Activated CD4-positive, alpha-beta T cell treated with anti-CD3 and anti-CD28 coated beads for 36 hours (primary cell): ENCODE results near the gene AWAT1. TPM values are rescaled to one million over a fixed set of nuclear protein-coding genes. Genes with fewer than 3 reads are reported as not detected.
"Not testable (repeated sequence)": the region's sequence is repeated elsewhere in the genome, so short reads cannot be mapped to it uniquely, and the experiment has no call there.

Experiments
- ATAC-seq: fragments of 200-7000 bp; cut with Tn5 transposase; one replicate; pipeline ENCODE4 v1.10.0; 2021; ENCODE audit warnings: mild to moderate bottlenecking, moderate library complexity
- CTCF ChIA-PET: fragments of 350-600 bp; sonication (Branson Sonifier 250); formaldehyde crosslinking; loops from one replicate; lab custom pipeline; 2021; ENCODE audit warnings: antibody characterized with exemption; lab: Charles Lee
- POLR2A ChIA-PET: fragments of 350-600 bp; sonication (Branson Sonifier 250); formaldehyde crosslinking; loops from one replicate; lab custom pipeline; 2021; ENCODE audit warnings: antibody characterized with exemption, inconsistent platforms; lab: Charles Lee
- DNase-seq: peaks from one replicate; pipeline ENCODE4 v3.0.0-alpha.2; 2020
- H3K27ac Mint-ChIP-seq: one replicate; pipeline ENCODE4 v1.8.0; 2021; ENCODE audit warnings: mixed read lengths
- H3K27me3 Mint-ChIP-seq: one replicate; pipeline ENCODE4 v1.8.0; 2021; ENCODE audit warnings: mixed read lengths
- H3K36me3 Mint-ChIP-seq: one replicate; pipeline ENCODE4 v1.8.0; 2021; ENCODE audit warnings: low read depth, mixed read lengths
- H3K4me1 Mint-ChIP-seq: one replicate; pipeline ENCODE4 v1.8.0; 2021; ENCODE audit warnings: mixed read lengths
- H3K4me3 Mint-ChIP-seq: one replicate; pipeline ENCODE4 v1.8.0; 2021; ENCODE audit warnings: mild to moderate bottlenecking, moderate library complexity, mixed read lengths
- H3K9me3 Mint-ChIP-seq: one replicate; pipeline ENCODE4 v1.8.0; 2021; ENCODE audit warnings: low read depth, mixed read lengths
- intact Hi-C, 2 experiments: fragments of 100-400 bp; cut with DNase I in 1 of 2; cut with micrococcal nuclease in 1 of 2; formaldehyde crosslinking; loops; one replicate each; pipeline versions ENCODE4 v1.14.2 to v1.15.1; 2022 to 2024; cut with DNase I, micrococcal nuclease
- total RNA-seq, 2 experiments: library from RNA; stranded (reverse); gene quantifications; one replicate each; pipeline ENCODE4 v1.2.3, GENCODE V29; 2021

The AWAT1 gene
- total RNA-seq, 2 experiments from 2014 or later, result not detected

GRCh38 chrX:70262952-70263567, 28.6 kb downstream of the AWAT1 start:
- ChIA-PET POLR2A (no interaction called here), CTCF (interaction anchor here (0.6 to 1.6 kb wide), 6 partner anchors 10 to 115 kb away, joined by 3 to 7 read pairs (median 4); no protein-coding TSS in a partner anchor)
- Mint-ChIP-seq H3K4me3 (no peak overlapping the region), H3K4me1 (no peaks in the 10 kb centered on the region), H3K27ac (no peak overlapping the region), H3K36me3 (no peaks in the 10 kb centered on the region), H3K27me3 (no peaks in the 10 kb centered on the region), H3K9me3 (no peaks in the 10 kb centered on the region)
- intact Hi-C loops, result loop anchor here (1.0 to 2.0 kb wide), 2 partner anchors 66 kb away; no protein-coding TSS in a partner anchor
- DNase-seq (peak; percentile 71), ATAC-seq (peak; percentile 83)

- no peaks in the 10 kb centered on the region for H3K4me1 Mint-ChIP-seq
- no peaks in the 10 kb centered on the region for H3K27me3 Mint-ChIP-seq
- no peaks in the 10 kb centered on the region for H3K9me3 Mint-ChIP-seq
- no peak overlapping the region for H3K4me3 Mint-ChIP-seq
- POLR2A ChIA-PET, result no interaction called here
- CTCF ChIA-PET, result no interaction called here
- no peak for DNase-seq
- intact Hi-C loops, result no loop called here
- H3K36me3 Mint-ChIP-seq, result no peaks in the 10 kb centered on the region
- no peak overlapping the region for H3K27ac Mint-ChIP-seq
- no peak for ATAC-seq
Observed at GRCh38 chrX:70264784-70265183, 30.3 kb downstream of the AWAT1 start.

GRCh38 chrX:70268034-70268433, 33.6 kb downstream of the AWAT1 start, which contains the start of gene ARR3:
ARR3 (plus strand) TSS chrX:70268334; CDS start chrX:70269386, 1,052 bp downstream.
- CTCF ChIA-PET, result interaction anchor here (0.7 kb wide), 1 partner anchor 314 kb away, joined by 3 read pairs; no protein-coding TSS in a partner anchor
- Mint-ChIP-seq H3K36me3 (no peaks in the 10 kb centered on the region), H3K27me3 (no peaks in the 10 kb centered on the region), H3K27ac (no peak within 1 kb of the TSS), H3K4me3 (no peak within 1 kb of the TSS), H3K4me1 (no peaks in the 10 kb centered on the region), H3K9me3 (no peaks in the 10 kb centered on the region)
- no peak for ATAC-seq
- DNase-seq, result no peak
- POLR2A ChIA-PET, result no interaction called here
- intact Hi-C loops, result no loop called here

GRCh38 chrX:70274029-70274428, 39.6 kb downstream of the AWAT1 start:
- ATAC-seq, DNase-seq, POLR2A ChIA-PET, intact Hi-C loops, H3K9me3 Mint-ChIP-seq, H3K27ac Mint-ChIP-seq, H3K4me3 Mint-ChIP-seq, H3K4me1 Mint-ChIP-seq, H3K36me3 Mint-ChIP-seq, H3K27me3 Mint-ChIP-seq: not testable (repeated sequence)
- CTCF ChIA-PET, result interaction anchor here (0.6 to 1.4 kb wide), 3 partner anchors 10 to 985 kb away, joined by 3 read pairs; no protein-coding TSS in a partner anchor

- H3K27ac Mint-ChIP-seq, result no peak overlapping the region
- H3K4me1 Mint-ChIP-seq, result no peaks in the 10 kb centered on the region
- H3K9me3 Mint-ChIP-seq, result no peaks in the 10 kb centered on the region
- ChIA-PET CTCF (interaction anchor here (1.0 kb wide), 1 partner anchor 9 kb away, joined by 3 read pairs; no protein-coding TSS in a partner anchor), POLR2A (no interaction called here)
- intact Hi-C loops, result no loop called here
- DNase-seq, result no peak
- ATAC-seq, result no peak
- no peaks in the 10 kb centered on the region for H3K36me3 Mint-ChIP-seq
- no peaks in the 10 kb centered on the region for H3K27me3 Mint-ChIP-seq
- H3K4me3 Mint-ChIP-seq, result no peak overlapping the region
Observed at GRCh38 chrX:70279081-70279480, 44.6 kb downstream of the AWAT1 start.

GRCh38 chrX:70280573-70280972, 46.1 kb downstream of the AWAT1 start:
- H3K36me3 Mint-ChIP-seq, result peaks cover 2% of the 10 kb centered on the region
- DNase-seq (no peak), ATAC-seq (no peak)
- ChIA-PET POLR2A (no interaction called here), CTCF (interaction anchor here (0.6 kb wide), 1 partner anchor 1824 kb away, joined by 4 read pairs; no protein-coding TSS in a partner anchor)
- no peaks in the 10 kb centered on the region for H3K27me3 Mint-ChIP-seq
- H3K4me1 Mint-ChIP-seq, result no peaks in the 10 kb centered on the region
- H3K27ac Mint-ChIP-seq, result no peak overlapping the region
- intact Hi-C loops, result no loop called here
- no peak overlapping the region for H3K4me3 Mint-ChIP-seq
- H3K9me3 Mint-ChIP-seq, result no peaks in the 10 kb centered on the region

GRCh38 chrX:70281951-70282350, 47.5 kb downstream of the AWAT1 start, which contains the start of gene RAB41:
RAB41 (plus strand) TSS chrX:70282172; CDS start chrX:70282218, 46 bp downstream.
- intact Hi-C loops, result no loop called here
- ATAC-seq, result no peak
- no peak within 1 kb of the TSS for H3K4me3 Mint-ChIP-seq

GRCh38 chrX:70289168-70289792, 54.8 kb downstream of the AWAT1 start:
- Mint-ChIP-seq H3K36me3 (peaks cover 12% of the 10 kb centered on the region), H3K27ac (peak overlapping the region; percentile 75), H3K27me3 (no peaks in the 10 kb centered on the region), H3K9me3 (no peaks in the 10 kb centered on the region), H3K4me3 (peak overlapping the region; percentile 88), H3K4me1 (peaks cover 18% of the 10 kb centered on the region)
- ChIA-PET CTCF (interaction anchor here (0.7 kb wide), 1 partner anchor 58 kb away, joined by 3 read pairs; no protein-coding TSS in a partner anchor), POLR2A (no interaction called here)
- intact Hi-C loops, result no loop called here
- peak; percentile 5 for ATAC-seq
- no peak for DNase-seq

More at GRCh38 chrX:70281951-70282350, 47.5 kb downstream of the AWAT1 start, which contains the start of gene RAB41:
- DNase-seq, result no peak
- no peaks in the 10 kb centered on the region for H3K27me3 Mint-ChIP-seq
- H3K4me1 Mint-ChIP-seq, result no peaks in the 10 kb centered on the region
- peaks cover 7% of the 10 kb centered on the region for H3K36me3 Mint-ChIP-seq
- CTCF ChIA-PET, result no interaction called here
- no peaks in the 10 kb centered on the region for H3K9me3 Mint-ChIP-seq
- POLR2A ChIA-PET, result no interaction called here
- no peak within 1 kb of the TSS for H3K27ac Mint-ChIP-seq

Other genes with a start within 250 kb of the AWAT1 start
- not detected for gene AWAT2, start 184.7 kb upstream of the AWAT1 start, total RNA-seq
- not detected for gene OTUD6A, start 172.2 kb upstream of the AWAT1 start, total RNA-seq
- gene IGBP1, start 101.2 kb upstream of the AWAT1 start, total RNA-seq, result 10 to 100 TPM; 44.4 to 46.3 TPM
- not detected for gene DGAT2L6, start 57.2 kb upstream of the AWAT1 start, total RNA-seq
- under 1 TPM; 0.11 to 0.23 TPM for gene P2RY4, start 25.5 kb downstream of the AWAT1 start, total RNA-seq
- gene ARR3, start 33.7 kb downstream of the AWAT1 start, total RNA-seq, result not detected
- gene RAB41, start 47.5 kb downstream of the AWAT1 start, total RNA-seq, result not detected
- 10 to 100 TPM; 23.6 to 28.0 TPM for gene PDZD11, start 55.3 kb downstream of the AWAT1 start, total RNA-seq
- gene KIF4A, start 55.4 kb downstream of the AWAT1 start, total RNA-seq, result 10 to 100 TPM; 21.2 to 25.4 TPM
- gene GDPD2, start 188.7 kb downstream of the AWAT1 start, total RNA-seq, result under 1 TPM in 1 of 2 experiments, not detected in 1; 0.11 TPM
- 10 to 100 TPM; 18.4 to 27.8 TPM for gene DLG3, start 210.2 kb downstream of the AWAT1 start, total RNA-seq